ENCODE measurements around the gene PARP12. TPM values are rescaled to one million over a fixed set of nuclear protein-coding genes. Genes with fewer than 3 reads are reported as not detected.

PARP12 gene
- total RNA-seq, 1 donor from 2014 or later = 58.1 TPM

- Histone ChIP-seq H3K4me3 (ENCODE audit: insufficient read depth, low read depth, low read length) (no peak overlapping the region), H4K20me1 (ENCODE audit: insufficient read depth, low read length) (no peaks in the 10 kb centered on the region), H3K27me3 (ENCODE audit: insufficient read depth, low read length) (peaks cover under 1% of the 10 kb centered on the region), H3K4me2 (ENCODE audit: low read length) (no peak overlapping the region), H3K4me1 (ENCODE audit: insufficient read depth, low read length) (no peaks in the 10 kb centered on the region), H3K9ac (ENCODE audit: low read length) (no peak overlapping the region), H2AFZ (ENCODE audit: low read depth, low read length) (no peak overlapping the region), H3K27ac (ENCODE audit: low read depth, low read length) (no peak overlapping the region), H3K9me3 (ENCODE audit: insufficient read depth, low read depth, low read length) (no peaks in the 10 kb centered on the region), H3K79me2 (ENCODE audit: insufficient read depth, low read length) (no peaks in the 10 kb centered on the region), H3K36me3 (ENCODE audit: insufficient read depth, low read length) (peaks cover 2% of the 10 kb centered on the region)
- no peak for TF ChIP-seq EZH2 (IDR thresholded peaks at IDR 0.05; ENCODE audit: insufficient read depth, low read length)
- no peak for TF ChIP-seq CTCF (IDR thresholded peaks at IDR 0.05; ENCODE audit: insufficient read depth, low read depth, low read length)
- DNase-seq (ENCODE audit: low read depth) (no peak), FAIRE-seq (no peak)
- Mint-ChIP-seq H3K9me3 (ENCODE audit: unreplicated experiment) (peaks cover 4% of the 10 kb centered on the region), H3K36me3 (ENCODE audit: low read depth, unreplicated experiment) (peaks cover 39% of the 10 kb centered on the region), H3K27me3 (ENCODE audit: low read depth, unreplicated experiment) (peaks cover 3% of the 10 kb centered on the region), H3K4me3 (ENCODE audit: unreplicated experiment) (no peak overlapping the region), H3K4me1 (ENCODE audit: low read depth, unreplicated experiment) (no peaks in the 10 kb centered on the region), H3K27ac (ENCODE audit: unreplicated experiment) (no peak overlapping the region)
Observed at GRCh38 chr7:140024585-140024984, 38.2 kb downstream of the PARP12 start.

GRCh38 chr7:140023728-140024127 is 39.0 kb downstream of the PARP12 start:
- Histone ChIP-seq H3K27ac (ENCODE audit: low read depth, low read length) (no peak overlapping the region), H3K9ac (ENCODE audit: low read length) (no peak overlapping the region), H4K20me1 (ENCODE audit: insufficient read depth, low read length) (no peaks in the 10 kb centered on the region), H3K9me3 (ENCODE audit: insufficient read depth, low read depth, low read length) (no peaks in the 10 kb centered on the region), H3K4me3 (ENCODE audit: insufficient read depth, low read depth, low read length) (no peak overlapping the region), H3K4me1 (ENCODE audit: insufficient read depth, low read length) (no peaks in the 10 kb centered on the region), H3K27me3 (ENCODE audit: insufficient read depth, low read length) (peaks cover 5% of the 10 kb centered on the region), H3K4me2 (ENCODE audit: low read length) (no peak overlapping the region), H2AFZ (ENCODE audit: low read depth, low read length) (no peak overlapping the region), H3K79me2 (ENCODE audit: insufficient read depth, low read length) (no peaks in the 10 kb centered on the region), H3K36me3 (ENCODE audit: insufficient read depth, low read length) (peaks cover 2% of the 10 kb centered on the region)
- Mint-ChIP-seq H3K27ac (ENCODE audit: unreplicated experiment) (no peak overlapping the region), H3K4me3 (ENCODE audit: unreplicated experiment) (no peak overlapping the region), H3K4me1 (ENCODE audit: low read depth, unreplicated experiment) (no peaks in the 10 kb centered on the region), H3K36me3 (ENCODE audit: low read depth, unreplicated experiment) (peaks cover 39% of the 10 kb centered on the region), H3K27me3 (ENCODE audit: low read depth, unreplicated experiment) (peaks cover 3% of the 10 kb centered on the region), H3K9me3 (ENCODE audit: unreplicated experiment) (peaks cover 4% of the 10 kb centered on the region)
- no peak for TF ChIP-seq EZH2 (IDR thresholded peaks at IDR 0.05; ENCODE audit: insufficient read depth, low read length)
- no peak for FAIRE-seq
- no peak for DNase-seq (ENCODE audit: low read depth)

- peaks cover 9% of the 10 kb centered on the region for H3K27me3 Mint-ChIP-seq (ENCODE audit: low read depth, unreplicated experiment)
- no peak overlapping the region for H3K4me3 ChIP-seq (ENCODE audit: insufficient read depth, low read depth, low read length)
- H3K27me3 ChIP-seq (ENCODE audit: insufficient read depth, low read length) = peaks cover 10% of the 10 kb centered on the region
- H3K9me3 Mint-ChIP-seq (ENCODE audit: unreplicated experiment) = peaks cover 4% of the 10 kb centered on the region
- H3K27ac ChIP-seq (ENCODE audit: low read depth, low read length) = no peak overlapping the region
- no peak overlapping the region for H3K4me3 Mint-ChIP-seq (ENCODE audit: unreplicated experiment)
- no peak for TF ChIP-seq EZH2 (IDR thresholded peaks at IDR 0.05; ENCODE audit: insufficient read depth, low read length)
- no peak for TF ChIP-seq CTCF (IDR thresholded peaks at IDR 0.05; ENCODE audit: insufficient read depth, low read depth, low read length)
- no peak overlapping the region for H3K4me2 ChIP-seq (ENCODE audit: low read length)
- no peak overlapping the region for H3K9ac ChIP-seq (ENCODE audit: low read length)
- no peak for DNase-seq (ENCODE audit: low read depth)
- no peaks in the 10 kb centered on the region for H4K20me1 ChIP-seq (ENCODE audit: insufficient read depth, low read length)
- no peak for FAIRE-seq
- peaks cover 39% of the 10 kb centered on the region for H3K36me3 Mint-ChIP-seq (ENCODE audit: low read depth, unreplicated experiment)
- H3K36me3 ChIP-seq (ENCODE audit: insufficient read depth, low read length) = peaks cover 2% of the 10 kb centered on the region
- no peak overlapping the region for H3K27ac Mint-ChIP-seq (ENCODE audit: unreplicated experiment)
- H3K79me2 ChIP-seq (ENCODE audit: insufficient read depth, low read length) = no peaks in the 10 kb centered on the region
- H3K4me1 Mint-ChIP-seq (ENCODE audit: low read depth, unreplicated experiment) = no peaks in the 10 kb centered on the region
- H3K4me1 ChIP-seq (ENCODE audit: insufficient read depth, low read length) = no peaks in the 10 kb centered on the region
- no peak overlapping the region for H2AFZ ChIP-seq (ENCODE audit: low read depth, low read length)
- H3K9me3 ChIP-seq (ENCODE audit: insufficient read depth, low read depth, low read length) = no peaks in the 10 kb centered on the region
Observed at GRCh38 chr7:140022582-140023211, 40.1 kb downstream of the PARP12 start.
